Trophoblast cell (in vitro differentiated cells and primary cell): Measurements from ENCODE around the gene SYT5.
"Not testable (repeated sequence)": the region's sequence is repeated elsewhere in the genome, so short reads cannot be mapped to it uniquely, and the experiment has no call there.

Experiments
- DNase-seq, 2 donors: peaks; one replicate each; pipeline ENCODE4 v3.0.0-alpha.2; 2016
- H2AFZ ChIP-seq: 2 replicates; pipeline ENCODE4 v1.6.1; 2013; ENCODE audit warnings: low read length, moderate library complexity, mild to moderate bottlenecking; ENCODE audit not compliant: insufficient read depth, poor library complexity
- H2AK5ac ChIP-seq: 2 replicates; pipeline ENCODE4 v1.6.1; 2013; ENCODE audit warnings: mild to moderate bottlenecking, low read length
- H2BK120ac ChIP-seq: 2 replicates; pipeline ENCODE4 v1.6.1; 2013; ENCODE audit warnings: low read length, mild to moderate bottlenecking, moderate library complexity; ENCODE audit not compliant: insufficient read depth, poor library complexity
- H2BK12ac ChIP-seq: 2 replicates; pipeline ENCODE4 v1.6.1; 2013; ENCODE audit warnings: mild to moderate bottlenecking, low read length, moderate library complexity
- H2BK5ac ChIP-seq: 2 replicates; pipeline ENCODE4 v1.6.1; 2013; ENCODE audit warnings: low read length, low read depth, moderate library complexity, mild to moderate bottlenecking; ENCODE audit not compliant: poor library complexity
- H3K14ac ChIP-seq: 2 replicates; pipeline ENCODE4 v1.6.1; 2013; ENCODE audit warnings: mild to moderate bottlenecking, low read length
- H3K18ac ChIP-seq: 2 replicates; pipeline ENCODE4 v1.6.1; 2013; ENCODE audit warnings: mild to moderate bottlenecking, low read length
- H3K23ac ChIP-seq: 2 replicates; pipeline ENCODE4 v1.6.1; 2013; ENCODE audit warnings: low read length
- H3K27ac ChIP-seq: 2 replicates; pipeline ENCODE4 v1.5.1; 2013; ENCODE audit warnings: low read depth, mild to moderate bottlenecking, inconsistent platforms, low read length, moderate library complexity
- H3K27me3 ChIP-seq: 2 replicates; pipeline ENCODE4 v1.6.1; 2013; ENCODE audit warnings: inconsistent platforms, mild to moderate bottlenecking, low read length, moderate library complexity; ENCODE audit not compliant: insufficient read depth
- H3K36me3 ChIP-seq, 2 experiments: 1 replicate in 1 of 2; 2 replicates in 1 of 2; pipeline ENCODE4 v1.6.1; 2013; ENCODE audit warnings: low read length in 2 of 2, mild to moderate bottlenecking in 2 of 2, moderate library complexity in 1 of 2; ENCODE audit not compliant: insufficient read depth in 2 of 2, control insufficient read depth in 1 of 2
- H3K4ac ChIP-seq: 2 replicates; pipeline ENCODE4 v1.6.1; 2013; ENCODE audit warnings: low read depth, mild to moderate bottlenecking, low read length, moderate library complexity
- H3K4me1 ChIP-seq, 2 experiments: 1 replicate in 1 of 2; 2 replicates in 1 of 2; pipeline ENCODE4 v1.6.1; 2013; ENCODE audit warnings: low read length in 2 of 2, mild to moderate bottlenecking in 2 of 2, moderate library complexity in 1 of 2; ENCODE audit not compliant: insufficient read depth in 2 of 2, control insufficient read depth in 1 of 2
- H3K4me2 ChIP-seq: 2 replicates; pipeline ENCODE4 v1.6.1; 2013; ENCODE audit warnings: inconsistent platforms, mild to moderate bottlenecking, low read length, moderate library complexity
- H3K4me3 ChIP-seq: 2 replicates; pipeline ENCODE4 v1.5.1; 2013; ENCODE audit warnings: mild to moderate bottlenecking, low read depth, low read length, inconsistent platforms
- H3K79me1 ChIP-seq: one replicate; pipeline ENCODE4 v1.6.1; 2013; ENCODE audit warnings: low read length
- H3K79me2 ChIP-seq: 2 replicates; pipeline ENCODE4 v1.6.1; 2013; ENCODE audit warnings: low read length, mild to moderate bottlenecking; ENCODE audit not compliant: control insufficient read depth, insufficient read depth, poor library complexity
- H3K9ac ChIP-seq: 2 replicates; pipeline ENCODE4 v1.6.1; 2013; ENCODE audit warnings: mild to moderate bottlenecking, low read length
- H3K9me3 ChIP-seq: 2 replicates; pipeline ENCODE4 v1.6.1; 2013; ENCODE audit warnings: low read depth, mild to moderate bottlenecking, control low read depth, inconsistent platforms, low read length; ENCODE audit not compliant: insufficient read depth
- H4K12ac ChIP-seq: 2 replicates; pipeline ENCODE4 v1.6.1; 2013; ENCODE audit warnings: low read depth, mild to moderate bottlenecking, low read length, moderate library complexity
- H4K8ac ChIP-seq: 2 replicates; pipeline ENCODE4 v1.6.1; 2013; ENCODE audit warnings: low read depth, mild to moderate bottlenecking, low read length, moderate library complexity
- H4K91ac ChIP-seq: one replicate; pipeline ENCODE4 v1.6.1; 2013; ENCODE audit warnings: low read depth, mild to moderate bottlenecking, low read length, moderate library complexity
- WGBS: extraction: QIAGEN DNeasy Blood & Tissue Kit; methylation state at CpG from one replicate; pipeline ENCODE4 v1.1.7; 2013; ENCODE audit warnings: missing lambda C conversion rate; ENCODE audit not compliant: insufficient read length, insufficient coverage; ENCODE audit errors: extremely low coverage; 5-methylcytosine and 5-hydroxymethylcytosine counted together

SYT5 gene

DNA sequence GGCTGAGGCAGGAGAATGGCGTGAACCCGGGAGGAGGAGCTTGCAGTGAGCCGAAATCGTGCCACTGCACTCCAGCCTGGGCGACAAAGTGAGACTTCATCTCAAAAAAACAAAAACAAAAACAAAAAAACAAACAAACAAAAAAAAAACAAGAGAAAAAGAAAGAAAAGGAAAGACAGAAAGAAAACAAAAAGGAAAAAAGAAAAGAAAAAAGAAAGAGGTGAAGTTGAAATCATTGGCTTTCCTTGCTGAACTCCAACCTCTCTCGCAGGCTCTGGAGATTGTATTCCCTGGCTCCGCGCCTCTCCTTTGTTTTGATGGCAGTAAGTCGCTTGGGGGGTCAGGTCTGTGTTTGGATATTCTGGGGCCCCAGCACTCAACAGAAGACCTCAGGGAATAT, 7.8 kb downstream of the SYT5 start:
- H3K4ac ChIP-seq, H4K91ac ChIP-seq, H3K9ac ChIP-seq, H4K12ac ChIP-seq, H3K27ac ChIP-seq, H2BK12ac ChIP-seq, H3K18ac ChIP-seq, H3K79me2 ChIP-seq, H3K4me2 ChIP-seq, H3K79me1 ChIP-seq, H2AFZ ChIP-seq, H3K4me3 ChIP-seq, H4K8ac ChIP-seq, H3K14ac ChIP-seq, H2BK120ac ChIP-seq, DNase-seq, H3K4me1 ChIP-seq, H2AK5ac ChIP-seq, H3K23ac ChIP-seq, H2BK5ac ChIP-seq, H3K36me3 ChIP-seq: not testable (repeated sequence)
- Histone ChIP-seq H3K27me3 (peaks cover 19% of the 10 kb centered on the region), H3K9me3 (peaks cover 20% of the 10 kb centered on the region)
- WGBS: no CpG with 5 or more reads among the region's 9 CpGs

DNA sequence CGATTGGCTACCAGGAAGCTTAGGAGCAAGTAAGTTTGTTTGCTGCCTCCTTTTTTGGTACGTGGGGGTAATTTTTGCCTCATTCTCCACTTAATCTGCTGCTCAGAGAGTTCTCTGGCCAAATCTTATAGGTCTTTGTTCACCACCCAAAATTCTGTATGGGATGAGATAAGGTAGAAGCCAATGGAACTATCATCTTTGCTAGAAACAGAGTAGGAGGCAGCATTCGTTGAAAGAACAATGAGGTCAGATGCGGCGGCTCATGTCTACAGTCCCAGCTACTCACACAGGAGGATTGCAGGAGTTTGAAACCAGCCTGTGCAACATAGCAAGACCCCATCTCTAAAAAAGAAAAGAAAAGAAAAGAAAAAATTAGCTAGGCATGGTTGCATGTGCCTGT, 8.6 kb downstream of the SYT5 start:
- no peak overlapping the region for H3K4me2 ChIP-seq
- H3K23ac ChIP-seq: no peak overlapping the region
- peaks cover 2 to 7% of the 10 kb centered on the region in 2 experiments for H3K4me1 ChIP-seq
- no peaks in the 10 kb centered on the region for H3K36me3 ChIP-seq
- no peak for DNase-seq
- H4K91ac ChIP-seq: no peak overlapping the region
- no CpG with 5 or more reads among the region's 5 CpGs for WGBS
- no peak overlapping the region for H3K27ac ChIP-seq
- H3K14ac ChIP-seq: no peak overlapping the region
- H2BK120ac ChIP-seq: no peak overlapping the region
- H3K9ac ChIP-seq: no peak overlapping the region
- H4K12ac ChIP-seq: no peak overlapping the region
- no peaks in the 10 kb centered on the region for H3K79me2 ChIP-seq
- no peak overlapping the region for H2BK5ac ChIP-seq
- H2AK5ac ChIP-seq: no peak overlapping the region
- peaks cover 19% of the 10 kb centered on the region for H3K27me3 ChIP-seq
- no peak overlapping the region for H3K4ac ChIP-seq
- no peak overlapping the region for H2BK12ac ChIP-seq
- H3K9me3 ChIP-seq: peaks cover 20% of the 10 kb centered on the region
- no peak overlapping the region for H2AFZ ChIP-seq
- no peak overlapping the region for H4K8ac ChIP-seq
- no peak overlapping the region for H3K4me3 ChIP-seq
- H3K18ac ChIP-seq: no peak overlapping the region
- H3K79me1 ChIP-seq: no peaks in the 10 kb centered on the region

DNA sequence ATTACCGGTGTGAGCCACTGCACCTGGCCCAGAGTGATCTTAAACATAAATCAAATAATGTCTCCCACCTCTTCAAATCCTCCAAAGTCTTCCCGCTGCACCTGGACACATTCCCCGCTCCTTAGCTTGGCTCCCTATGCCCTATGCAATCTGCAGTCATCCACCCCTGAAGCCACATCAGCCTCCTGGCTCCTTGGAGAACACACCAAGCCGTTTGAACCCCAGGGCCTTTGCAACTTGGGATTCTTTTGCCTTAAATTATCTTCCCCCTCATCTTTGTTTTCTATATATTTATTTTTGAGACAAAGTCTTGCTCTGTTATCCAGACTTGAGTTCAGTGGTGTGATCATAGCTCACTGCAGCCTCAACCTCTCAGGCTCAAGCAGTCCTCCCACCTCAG, 11.0 kb downstream of the SYT5 start:
- no peak overlapping the region for H3K23ac ChIP-seq
- H2AK5ac ChIP-seq: no peak overlapping the region
- no peaks in the 10 kb centered on the region for H3K36me3 ChIP-seq
- no peak overlapping the region for H3K14ac ChIP-seq
- no peak overlapping the region for H4K8ac ChIP-seq
- no CpG with 5 or more reads among the region's 4 CpGs for WGBS
- H3K79me1 ChIP-seq: no peaks in the 10 kb centered on the region
- no peak overlapping the region for H4K12ac ChIP-seq
- H3K79me2 ChIP-seq: no peaks in the 10 kb centered on the region
- H3K27ac ChIP-seq: no peak overlapping the region
- no peak overlapping the region for H3K9ac ChIP-seq
- no peak overlapping the region for H4K91ac ChIP-seq
- no peak overlapping the region for H2BK120ac ChIP-seq
- H3K4me2 ChIP-seq: no peak overlapping the region
- DNase-seq: no peak
- H3K18ac ChIP-seq: no peak overlapping the region
- peaks cover 18% of the 10 kb centered on the region for H3K27me3 ChIP-seq
- peaks cover 8% of the 10 kb centered on the region for H3K9me3 ChIP-seq
- no peak overlapping the region for H2AFZ ChIP-seq
- no peak overlapping the region for H2BK5ac ChIP-seq
- peaks cover 3 to 9% of the 10 kb centered on the region in 2 experiments for H3K4me1 ChIP-seq
- no peak overlapping the region for H2BK12ac ChIP-seq
- H3K4ac ChIP-seq: no peak overlapping the region
- H3K4me3 ChIP-seq: no peak overlapping the region

DNA sequence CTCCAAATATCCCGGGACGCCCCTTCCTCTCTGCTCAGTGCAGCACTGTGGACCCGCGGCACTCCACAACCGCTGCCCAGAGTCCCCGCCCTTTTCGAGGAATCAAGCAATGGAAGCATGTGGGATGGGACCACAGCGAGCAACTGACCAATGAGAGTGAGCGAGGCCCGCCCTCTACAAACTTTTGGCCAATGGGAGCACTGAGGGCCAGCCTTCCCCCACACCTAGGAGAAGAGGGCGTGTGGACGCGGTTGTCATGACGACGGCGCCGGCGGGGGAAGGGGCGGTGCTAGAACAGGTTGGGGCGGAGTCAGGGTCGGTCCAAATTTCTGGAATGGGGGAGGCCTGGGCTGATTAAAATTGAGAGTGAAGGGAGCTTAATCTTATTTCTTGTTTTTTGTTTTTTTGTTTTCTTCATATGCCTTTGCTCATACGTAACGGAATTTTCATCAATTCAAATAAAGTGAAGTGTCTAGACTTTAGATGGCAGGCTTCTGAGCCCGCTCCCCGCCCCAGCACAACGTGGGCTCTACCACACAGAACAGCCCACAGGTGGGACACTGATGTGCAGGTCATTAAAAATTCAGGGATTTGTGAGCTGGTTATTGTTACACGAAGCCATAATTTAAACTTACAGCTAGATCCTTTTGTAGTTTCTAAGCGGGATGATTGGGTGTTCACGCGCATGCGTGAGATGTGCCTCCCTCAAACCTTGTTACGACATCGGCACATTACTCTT, 13.4 kb downstream of the SYT5 start, which contains the start of gene DNAAF3:
Gene DNAAF3, minus strand, starts transcription at position 84 of the 739 bp plus-strand sequence. CDS start 200 bp downstream, outside the sequence.
- no peak within 1 kb of the TSS for H3K27ac ChIP-seq
- no peak within 1 kb of the TSS for H3K23ac ChIP-seq
- no peak within 1 kb of the TSS for H2AK5ac ChIP-seq
- H4K91ac ChIP-seq: no peak within 1 kb of the TSS
- H2BK12ac ChIP-seq: no peak within 1 kb of the TSS
- H3K79me1 ChIP-seq: no peaks in the 10 kb centered on the region
- H2AFZ ChIP-seq: peak within 1 kb of the TSS; percentile 70
- no peak within 1 kb of the TSS for H2BK120ac ChIP-seq
- WGBS: no CpG with 5 or more reads among the region's 33 CpGs
- H3K9ac ChIP-seq: no peak within 1 kb of the TSS
- DNase-seq: peak; percentile 86 to 97
- no peaks in the 10 kb centered on the region for H3K36me3 ChIP-seq
- H3K27me3 ChIP-seq: peaks cover 4% of the 10 kb centered on the region
- H3K4me3 ChIP-seq: peak within 1 kb of the TSS; percentile 63
- H3K4me1 ChIP-seq: peaks cover 2 to 3% of the 10 kb centered on the region in 2 experiments
- H4K12ac ChIP-seq: no peak within 1 kb of the TSS
- no peak within 1 kb of the TSS for H4K8ac ChIP-seq
- no peak within 1 kb of the TSS for H3K14ac ChIP-seq
- no peak within 1 kb of the TSS for H2BK5ac ChIP-seq
- peaks cover 3% of the 10 kb centered on the region for H3K9me3 ChIP-seq
- no peaks in the 10 kb centered on the region for H3K79me2 ChIP-seq
- no peak within 1 kb of the TSS for H3K4ac ChIP-seq
- no peak within 1 kb of the TSS for H3K18ac ChIP-seq
- peak within 1 kb of the TSS; percentile 69 for H3K4me2 ChIP-seq
